Heart right ventricle (tissue), 16 donors: Measurements from ENCODE around the gene ASB11. TPM values are rescaled to one million over a fixed set of nuclear protein-coding genes. Genes with fewer than 3 reads are reported as not detected.

Source experiments
- ATAC-seq, 8 donors: fragments of 200-7000 bp; cut with Tn5 transposase; one replicate each; pipeline ENCODE4 v1.9.1; 2020; ENCODE audit warnings: mild to moderate bottlenecking in 8 of 8, moderate library complexity in 8 of 8, moderate number of reproducible peaks in 1 of 8
- DNase-seq, 2 donors: peaks; one replicate each; pipeline ENCODE4 v3.0.0-alpha.2; 2020
- H3K27ac ChIP-seq, 10 donors: fragments of 200-600 bp; sonication (generic) in 2 of 10; one replicate each; pipeline versions ENCODE4 v1.5.0 to v1.8.0; 2020 to 2022; ENCODE audit warnings: mild to moderate bottlenecking in 3 of 10
- H3K27me3 ChIP-seq, 7 donors: fragments of 200-600 bp; one replicate each; pipeline ENCODE4 v1.8.0; 2021 to 2022; ENCODE audit warnings: mild to moderate bottlenecking in 2 of 7
- H3K36me3 ChIP-seq, 9 donors: fragments of 200-600 bp; sonication (generic) in 1 of 9; one replicate each; pipeline versions ENCODE4 v1.5.0 to v1.8.0; 2020 to 2022; ENCODE audit warnings: mild to moderate bottlenecking in 2 of 9
- H3K4me1 ChIP-seq, 9 donors: fragments of 200-600 bp; sonication (generic) in 1 of 9; one replicate each; pipeline versions ENCODE4 v1.5.0 to v1.8.0; 2020 to 2022; ENCODE audit warnings: mild to moderate bottlenecking in 4 of 9
- H3K4me3 ChIP-seq, 10 donors: fragments of 200-600 bp; sonication (generic) in 2 of 10; one replicate each; pipeline versions ENCODE4 v1.5.0 to v1.8.0; 2020 to 2022; ENCODE audit warnings: mild to moderate bottlenecking in 7 of 10, moderate library complexity in 2 of 10
- H3K9me3 ChIP-seq, 11 donors: fragments of 200-600 bp in 10 of 11; sonication (generic) in 2 of 11; one replicate each; pipeline versions ENCODE4 v1.5.0 to v1.8.0; 2013 to 2022; ENCODE audit warnings: mild to moderate bottlenecking in 2 of 11, control low read depth in 1 of 11, moderate library complexity in 1 of 11
- WGBS, 2 donors: extraction: QIAGEN DNeasy Blood & Tissue Kit; methylation state at CpG; one replicate each; pipeline ENCODE4 v1.1.7; 2013; ENCODE audit warnings: inconsistent platforms in 1 of 2; 5-methylcytosine and 5-hydroxymethylcytosine counted together
- intact Hi-C, 10 donors: fragments of 100-400 bp; cut with DNase I; formaldehyde crosslinking; loops; one replicate each; pipeline versions ENCODE4 v1.11.1 to v1.14.2; 2022
- polyA plus RNA-seq, 2 donors: library from polyadenylated mRNA; stranded (reverse); fragments of 200-250 nt; gene quantifications; one replicate each; pipeline ENCODE4 v1.2.3, GENCODE V29; 2013
- total RNA-seq, 10 donors: library from RNA; stranded (reverse); fragmentation: NEBNext Ultra II Directional in 3 of 10; extraction: Animal tissue kit (Norgen Biotek cat#: 25700) in 3 of 10; gene quantifications; one replicate each; pipeline versions ENCODE4 v1.2.1 to v1.2.4, GENCODE V29; 2021 to 2023
- TF ChIP-seq, protein P1 (sequence below), 9 donors: fragments of 200-600 bp; sonication (generic) in 2 of 9; IDR thresholded peaks; one replicate each; pipeline versions ENCODE4 v1.5.0 to v1.8.0; 2021 to 2022; ENCODE audit warnings: antibody characterized with exemption in 9 of 9, mild to moderate bottlenecking in 5 of 9, moderate library complexity in 1 of 9
- donor health status: Arrhythmogenic right ventricular cardiomyopathy.
- donor health status: ischemic (EF 13 %, LVEDD 7.1; RV severe dilation, severe dysfunction).
- donor health status: healthy with polysubstance abuse.
- donor health status: DM: no; HTN: yes; CAD: no.
- donor health status: DM: no; HTN: no; CAD: no.
- donor health status: ischemic (EF 25% LVEDD 6.9; RV normal size, moderate dysfunction).
- donor health status: ischemic (EF 25% LVEDD 5.7; RV mildly dilated, moderate dysfunction).
- donor health status: healthy.
- donor health status: DM: yes; HTN: yes; CAD: no.
- donor health status: Ischemic cardiomyopathy.
- donor health status: ischemic (EF 35%, LVEDD 5.7; RV mildly dilated, moderate dysfunction).
- donor health status: nonischemic (EF 11% LVEDD 7.7; RV severe dilation, severe dysfunction).
- donor health status: DM: yes; HTN: yes; CAD: no.
- donor health status: PGD.
- donor health status: ischemic (EF 29% LVEDD 5.4; RV normal size, mild dysfunction).
- donor health status: nonischemic (EF 23%, LVEDD 6.1; RV moderate dilation, normal function).

ASB11 gene
- total and polyA plus RNA-seq, 12 donors = 4.3 to 149 (median 101) TPM

DNA sequence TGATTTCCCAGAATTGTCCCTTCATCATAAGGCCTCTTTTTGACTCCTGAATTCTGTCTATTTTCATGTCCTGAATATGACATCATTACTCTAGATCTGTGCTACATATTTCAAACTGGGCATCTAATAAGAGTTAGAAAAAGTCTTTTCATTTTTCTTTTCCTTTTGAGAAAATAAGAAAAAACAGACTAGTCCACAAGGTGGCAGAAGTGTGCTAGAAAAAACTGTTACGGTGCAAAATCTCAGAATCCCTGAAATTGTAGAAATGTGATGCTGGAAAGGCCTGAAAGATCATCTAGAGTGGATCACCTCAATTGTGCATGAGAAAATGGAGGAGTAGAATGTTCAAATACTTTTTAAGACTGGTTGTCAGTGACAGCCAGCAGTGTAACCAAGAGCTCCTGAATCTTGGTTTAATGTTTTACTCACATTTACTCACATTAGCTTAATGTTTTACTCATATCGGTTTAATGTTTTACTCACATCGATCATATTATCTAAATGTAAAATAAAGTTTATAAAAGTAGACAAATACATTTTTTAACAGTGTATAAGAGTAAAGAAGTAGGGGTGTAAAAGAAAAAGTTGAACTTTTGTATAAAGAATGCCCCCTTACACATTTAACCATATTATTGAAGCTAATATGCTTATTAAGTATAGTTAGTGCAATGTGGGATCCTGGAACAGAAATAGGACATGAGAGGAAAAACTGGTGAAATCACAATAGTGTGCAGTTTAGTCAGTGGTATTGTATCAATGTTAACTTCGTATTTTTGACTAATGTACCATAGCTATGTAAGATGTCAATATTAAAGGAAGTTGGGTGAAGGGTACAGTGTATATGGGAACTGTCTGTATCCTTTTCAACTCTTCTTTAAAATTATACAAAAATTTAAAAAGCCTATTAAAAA lies 15.2 kb downstream of the ASB11 start:
- ATAC-seq (no peak), DNase-seq (no peak)
- Histone ChIP-seq H3K4me3 (peak overlapping the region in 2 of 10 donors; percentile 8 to 14), H3K27ac (peak overlapping the region in 7 of 10 donors; percentile 68 to 86 (median 77)), H3K27me3 (peaks cover 0 to 14% (median 0%) of the 10 kb centered on the region in 7 donors), H3K36me3 (no peaks in the 10 kb centered on the region), H3K4me1 (peaks cover 0 to 51% (median 20%) of the 10 kb centered on the region in 9 donors), H3K9me3 (no peaks in the 10 kb centered on the region)
- intact Hi-C loops = loop anchor here in 3 of 10 donors (2.0 to 5.0 kb wide), 3 partner anchors 42 to 169 kb away; no protein-coding TSS in a partner anchor
- TF ChIP-seq, protein P1, sequence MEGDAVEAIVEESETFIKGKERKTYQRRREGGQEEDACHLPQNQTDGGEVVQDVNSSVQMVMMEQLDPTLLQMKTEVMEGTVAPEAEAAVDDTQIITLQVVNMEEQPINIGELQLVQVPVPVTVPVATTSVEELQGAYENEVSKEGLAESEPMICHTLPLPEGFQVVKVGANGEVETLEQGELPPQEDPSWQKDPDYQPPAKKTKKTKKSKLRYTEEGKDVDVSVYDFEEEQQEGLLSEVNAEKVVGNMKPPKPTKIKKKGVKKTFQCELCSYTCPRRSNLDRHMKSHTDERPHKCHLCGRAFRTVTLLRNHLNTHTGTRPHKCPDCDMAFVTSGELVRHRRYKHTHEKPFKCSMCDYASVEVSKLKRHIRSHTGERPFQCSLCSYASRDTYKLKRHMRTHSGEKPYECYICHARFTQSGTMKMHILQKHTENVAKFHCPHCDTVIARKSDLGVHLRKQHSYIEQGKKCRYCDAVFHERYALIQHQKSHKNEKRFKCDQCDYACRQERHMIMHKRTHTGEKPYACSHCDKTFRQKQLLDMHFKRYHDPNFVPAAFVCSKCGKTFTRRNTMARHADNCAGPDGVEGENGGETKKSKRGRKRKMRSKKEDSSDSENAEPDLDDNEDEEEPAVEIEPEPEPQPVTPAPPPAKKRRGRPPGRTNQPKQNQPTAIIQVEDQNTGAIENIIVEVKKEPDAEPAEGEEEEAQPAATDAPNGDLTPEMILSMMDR (IDR thresholded peaks at IDR 0.05) = peak in 8 of 9 donors; percentile 14 to 66 (median 54)
- WGBS, 2 donors = 57 to 60% methylated on average over 4 of the region's 4 CpGs

DNA sequence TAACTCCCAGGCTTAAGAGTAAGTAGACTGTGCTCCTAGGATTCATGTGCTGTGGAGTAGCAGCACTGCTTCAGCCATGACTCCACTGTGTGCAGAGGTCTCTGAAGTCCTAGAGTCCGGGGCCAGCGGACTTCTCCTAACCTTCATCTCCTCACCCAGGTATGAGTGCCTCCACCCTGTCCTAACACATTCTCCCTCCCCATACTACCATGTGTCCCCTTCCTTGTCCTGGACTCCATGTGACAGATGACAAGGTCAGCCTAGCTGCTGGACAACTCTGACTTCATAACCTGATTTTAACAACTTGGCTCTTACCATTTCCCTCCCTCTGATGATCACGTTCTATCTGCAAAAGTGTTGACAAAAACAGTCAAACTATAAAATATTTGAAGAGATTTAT lies 16.7 kb downstream of the ASB11 start:
- H3K4me3 ChIP-seq = peak overlapping the region in 2 of 10 donors; percentile 3 to 14
- no peaks in the 10 kb centered on the region for H3K9me3 ChIP-seq
- no peaks in the 10 kb centered on the region for H3K36me3 ChIP-seq
- 51 to 53% methylated on average over 3 of the region's 3 CpGs for WGBS, 2 donors
- H3K27me3 ChIP-seq = peaks cover 0 to 18% (median 0%) of the 10 kb centered on the region in 7 donors
- peak; percentile 65 to 84 (median 71) for ATAC-seq
- H3K4me1 ChIP-seq = peaks cover 0 to 51% (median 20%) of the 10 kb centered on the region in 9 donors
- no peak for DNase-seq
- intact Hi-C loops = loop anchor here in 1 of 10 donors (2.0 kb wide), 1 partner anchor 170 kb away; no protein-coding TSS in a partner anchor
- peak overlapping the region; percentile 44 to 86 (median 76) for H3K27ac ChIP-seq
- TF ChIP-seq, protein P1 (IDR thresholded peaks at IDR 0.05) = no peak

DNA sequence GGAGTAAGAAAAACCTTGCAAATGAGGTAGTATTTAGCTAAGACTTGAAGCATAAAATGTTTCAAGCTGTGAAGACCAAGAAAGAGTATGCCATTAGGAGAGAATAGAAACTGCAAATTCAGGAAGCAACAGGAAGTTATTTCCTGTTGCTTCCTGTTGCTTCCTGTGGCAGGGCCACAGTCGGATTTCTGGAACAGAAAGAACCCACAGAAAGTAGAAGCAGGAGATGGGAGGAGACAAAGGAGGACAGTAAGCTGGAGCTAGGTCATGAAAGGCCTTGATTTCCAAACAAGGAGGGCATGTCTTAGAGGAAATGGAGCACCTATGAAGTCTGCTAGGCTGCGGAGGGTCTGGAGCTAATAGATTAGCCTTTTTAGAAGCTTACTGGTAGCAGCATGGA lies 17.2 kb downstream of the ASB11 start:
- no peaks in the 10 kb centered on the region for H3K9me3 ChIP-seq
- peak overlapping the region in 2 of 10 donors; percentile 3 to 14 for H3K4me3 ChIP-seq
- TF ChIP-seq, protein P1 (IDR thresholded peaks at IDR 0.05) = no peak
- H3K27ac ChIP-seq = peak overlapping the region; percentile 58 to 86 (median 76)
- WGBS, 2 donors = 31 to 45% methylated on average over 2 of the region's 2 CpGs
- DNase-seq (no peak), ATAC-seq (peak in 7 of 8 donors; percentile 14 to 62 (median 50))
- intact Hi-C loops = loop anchor here in 1 of 10 donors (2.0 kb wide), 1 partner anchor 171 kb away; no protein-coding TSS in a partner anchor
- no peaks in the 10 kb centered on the region for H3K36me3 ChIP-seq
- peaks cover 0 to 51% (median 20%) of the 10 kb centered on the region in 9 donors for H3K4me1 ChIP-seq
- peaks cover 0 to 14% (median 0%) of the 10 kb centered on the region in 7 donors for H3K27me3 ChIP-seq

DNA sequence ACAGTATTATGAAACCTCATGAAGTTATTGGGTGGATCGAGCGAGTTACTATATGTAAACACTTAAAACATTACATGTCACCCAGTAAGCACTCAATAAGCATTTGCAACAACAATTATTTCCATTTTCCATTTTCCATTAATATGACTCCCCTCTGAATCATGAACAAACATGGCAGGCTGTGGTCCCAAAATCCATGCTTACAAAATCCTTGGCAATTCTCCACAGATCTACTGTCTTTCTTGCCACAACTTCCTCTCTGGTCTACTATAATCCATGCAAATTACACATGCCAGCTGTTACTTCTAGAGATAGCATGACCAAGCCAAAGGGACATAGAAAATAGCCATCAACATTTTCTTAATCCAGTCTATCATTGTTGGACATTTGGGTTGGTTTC lies 22.0 kb downstream of the ASB11 start:
- ATAC-seq (no peak), DNase-seq (no peak)
- Histone ChIP-seq H3K4me1 (peaks cover 0 to 12% (median 9%) of the 10 kb centered on the region in 9 donors), H3K4me3 (no peak overlapping the region), H3K9me3 (no peaks in the 10 kb centered on the region), H3K36me3 (peaks cover 0 to 3% (median 0%) of the 10 kb centered on the region in 9 donors), H3K27me3 (peaks cover 0 to 8% (median 0%) of the 10 kb centered on the region in 7 donors), H3K27ac (no peak overlapping the region)
- WGBS, 2 donors = 97 to 100% methylated on average over 2 of the region's 2 CpGs
- TF ChIP-seq, protein P1 (IDR thresholded peaks at IDR 0.05) = no peak
- intact Hi-C loops = no loop called here
